ENCODE results near the gene MED13L.

DNA sequence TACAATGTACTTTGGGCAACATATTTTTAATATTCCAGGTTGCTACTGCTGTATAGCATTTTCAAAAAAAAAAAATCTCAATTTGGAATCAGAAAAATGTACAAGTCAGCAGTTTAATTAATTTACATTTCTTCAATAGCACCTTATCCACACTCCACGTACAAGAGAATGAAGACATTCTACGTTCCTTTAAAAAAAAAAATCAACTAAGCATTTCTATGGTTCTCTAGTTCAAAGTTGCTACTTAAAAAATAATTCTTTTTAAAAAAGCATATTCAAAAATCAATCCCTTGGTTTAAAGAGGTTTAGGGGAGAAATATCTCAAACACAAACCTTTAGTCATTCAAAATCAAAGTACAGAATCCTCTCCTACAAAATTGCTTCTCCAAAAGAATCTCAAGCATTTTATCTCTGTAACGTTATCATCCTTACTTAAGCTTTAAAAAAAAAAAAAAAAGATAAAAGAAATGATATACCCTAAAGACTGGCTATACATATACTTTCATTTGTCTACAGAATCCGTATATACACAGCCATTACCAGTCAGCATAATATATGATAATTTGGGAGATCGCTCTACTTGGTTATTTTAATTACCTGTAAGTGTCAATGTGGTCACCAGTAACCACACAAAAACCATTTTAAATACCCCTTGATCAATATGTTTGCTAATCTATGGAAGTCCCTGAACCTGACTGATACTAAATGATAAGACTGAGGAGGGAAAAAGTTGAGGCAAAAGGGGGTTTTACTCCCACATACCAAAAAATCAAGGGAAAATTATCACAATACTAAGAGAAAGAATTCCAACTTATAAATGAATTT lies 2.7 kb downstream of the MED13L start:
- TF ChIP-seq, protein P1, sequence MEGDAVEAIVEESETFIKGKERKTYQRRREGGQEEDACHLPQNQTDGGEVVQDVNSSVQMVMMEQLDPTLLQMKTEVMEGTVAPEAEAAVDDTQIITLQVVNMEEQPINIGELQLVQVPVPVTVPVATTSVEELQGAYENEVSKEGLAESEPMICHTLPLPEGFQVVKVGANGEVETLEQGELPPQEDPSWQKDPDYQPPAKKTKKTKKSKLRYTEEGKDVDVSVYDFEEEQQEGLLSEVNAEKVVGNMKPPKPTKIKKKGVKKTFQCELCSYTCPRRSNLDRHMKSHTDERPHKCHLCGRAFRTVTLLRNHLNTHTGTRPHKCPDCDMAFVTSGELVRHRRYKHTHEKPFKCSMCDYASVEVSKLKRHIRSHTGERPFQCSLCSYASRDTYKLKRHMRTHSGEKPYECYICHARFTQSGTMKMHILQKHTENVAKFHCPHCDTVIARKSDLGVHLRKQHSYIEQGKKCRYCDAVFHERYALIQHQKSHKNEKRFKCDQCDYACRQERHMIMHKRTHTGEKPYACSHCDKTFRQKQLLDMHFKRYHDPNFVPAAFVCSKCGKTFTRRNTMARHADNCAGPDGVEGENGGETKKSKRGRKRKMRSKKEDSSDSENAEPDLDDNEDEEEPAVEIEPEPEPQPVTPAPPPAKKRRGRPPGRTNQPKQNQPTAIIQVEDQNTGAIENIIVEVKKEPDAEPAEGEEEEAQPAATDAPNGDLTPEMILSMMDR (optimal IDR thresholded peaks at IDR 0.05 in 1 of 3, IDR thresholded peaks at IDR 0.05 in 1 of 3, conservative IDR thresholded peaks at IDR 0.05 in 1 of 3; ENCODE audit: extremely low read depth in 1 of 3, insufficient read depth in 2 of 3, low read length in 3 of 3): no peak
- no peak for TF ChIP-seq EZH2 (IDR thresholded peaks at IDR 0.05; ENCODE audit: low read length)

Measured in keratinocyte (primary cell).